Fibroblast of lung (primary cell): Measurements from ENCODE around the gene TMEM135.

ENCODE experiments used
- CTCF ChIP-seq, 2 donors: IDR thresholded peaks in 1 of 2; conservative IDR thresholded peaks in 1 of 2; 1 replicate in 1 of 2; 2 replicates in 1 of 2; pipeline ENCODE4 v1.5.1; 2011 to 2012; ENCODE audit warnings: low read length in 2 of 2, control low read depth in 1 of 2, inconsistent platforms in 1 of 2, low read depth in 1 of 2, mild to moderate bottlenecking in 1 of 2
- EZH2 ChIP-seq: IDR thresholded peaks from 2 replicates; pipeline ENCODE4 v1.5.1; 2012; ENCODE audit warnings: low read length, control low read depth, mild to moderate bottlenecking; ENCODE audit errors: missing control alignments

DNA sequence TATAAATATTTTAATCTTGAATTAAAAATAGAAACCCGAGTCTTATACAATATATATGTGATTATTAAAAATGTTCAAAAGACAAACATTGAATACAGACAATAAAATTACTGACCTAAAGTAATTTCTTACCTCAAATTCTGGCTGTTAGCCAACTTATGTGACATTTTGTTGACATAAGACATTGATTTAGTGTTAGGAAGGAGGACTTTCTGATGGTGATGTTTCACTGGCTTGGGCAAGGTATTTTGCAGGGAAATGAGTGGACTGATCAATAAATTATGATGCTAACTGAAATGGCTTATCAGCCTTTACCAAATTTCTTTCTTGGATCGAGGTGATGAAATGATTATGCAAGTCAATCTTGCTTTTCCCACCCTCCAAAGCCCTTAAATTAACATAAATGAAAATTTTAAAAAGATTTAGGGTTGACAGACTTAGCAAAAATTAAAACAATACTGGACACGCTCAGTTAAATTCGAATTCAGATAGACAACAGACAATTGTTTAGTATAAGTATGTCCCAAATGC is 49.3 kb upstream of the TMEM135 start:
- TF ChIP-seq CTCF (conservative IDR thresholded peaks at IDR 0.05 in 1 of 2, IDR thresholded peaks at IDR 0.05 in 1 of 2; ENCODE audit: low read depth in 1 of 2, low read length in 2 of 2) (no peak), EZH2 (no peak)
